Activated CD8-positive, alpha-beta T cell treated with anti-CD3 and anti-CD28 coated beads for 36 hours (primary cell): Measurements from ENCODE around the gene SP9. TPM values are rescaled to one million over a fixed set of nuclear protein-coding genes. Genes with fewer than 3 reads are reported as not detected.

Source experiments
- ATAC-seq: fragments of 200-7000 bp; cut with Tn5 transposase; one replicate; pipeline ENCODE4 v1.10.0; 2021; ENCODE audit warnings: mild to moderate bottlenecking, moderate library complexity
- CTCF ChIA-PET: fragments of 350-600 bp; sonication (Branson Sonifier 250); formaldehyde crosslinking; loops from one replicate; lab custom pipeline; 2021; ENCODE audit warnings: antibody characterized with exemption; lab: Charles Lee
- POLR2A ChIA-PET: fragments of 350-600 bp; sonication (Branson Sonifier 250); formaldehyde crosslinking; loops from one replicate; lab custom pipeline; 2021; ENCODE audit warnings: antibody characterized with exemption; lab: Charles Lee
- DNase-seq: peaks from one replicate; pipeline ENCODE4 v3.0.0-alpha.2; 2020
- H3K27ac Mint-ChIP-seq: one replicate; pipeline ENCODE4 v1.8.0; 2021; ENCODE audit warnings: mild to moderate bottlenecking, mixed read lengths
- H3K27me3 Mint-ChIP-seq: one replicate; pipeline ENCODE4 v1.8.0; 2021; ENCODE audit warnings: mixed read lengths
- H3K36me3 Mint-ChIP-seq: one replicate; pipeline ENCODE4 v1.8.0; 2021; ENCODE audit warnings: low read depth, mixed read lengths
- H3K4me1 Mint-ChIP-seq: one replicate; pipeline ENCODE4 v1.8.0; 2021; ENCODE audit warnings: low read depth, mixed read lengths
- H3K4me3 Mint-ChIP-seq: one replicate; pipeline ENCODE4 v1.8.0; 2021; ENCODE audit warnings: mild to moderate bottlenecking, moderate library complexity, mixed read lengths
- H3K9me3 Mint-ChIP-seq: one replicate; pipeline ENCODE4 v1.8.0; 2021; ENCODE audit warnings: mixed read lengths
- intact Hi-C: fragments of 100-400 bp; cut with micrococcal nuclease; formaldehyde crosslinking; loops from one replicate; pipeline ENCODE4 v1.10.0; 2022
- total RNA-seq, 2 experiments: library from RNA; stranded (reverse); gene quantifications; one replicate each; pipeline ENCODE4 v1.2.3, GENCODE V29; 2021
- TF ChIP-seq, protein P1 (sequence below): fragments of 200-600 bp; IDR thresholded peaks from one replicate; pipeline ENCODE4 v1.8.0; 2022; ENCODE audit warnings: antibody characterized with exemption, mild to moderate bottlenecking

Gene SP9
- total RNA-seq, 2 experiments from 2014 or later = not detected

DNA sequence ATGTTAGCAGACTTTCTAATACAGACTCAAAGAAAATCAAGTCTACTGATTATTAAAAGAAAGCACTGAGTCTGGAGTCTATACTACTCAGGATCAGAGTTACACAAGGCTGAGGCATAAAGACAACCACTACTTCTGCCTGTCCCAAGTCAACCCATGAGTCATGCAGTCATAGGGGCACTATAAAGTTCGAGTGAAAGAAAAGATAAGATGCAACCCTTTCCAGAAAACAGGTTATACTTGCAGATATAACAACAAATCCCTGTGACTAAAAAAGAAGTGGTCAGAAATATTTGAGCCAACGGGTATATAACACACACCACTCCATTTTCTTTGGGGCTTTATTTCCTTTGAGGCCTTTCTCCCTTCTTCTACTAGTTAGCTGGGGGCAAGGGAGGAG is 42.2 kb downstream of the SP9 start:
- CTCF ChIA-PET = interaction anchor here (1.2 kb wide), 1 partner anchor 33 kb away, joined by 4 read pairs; no protein-coding TSS in a partner anchor
- POLR2A ChIA-PET = interaction anchor here (0.6 kb wide), 1 partner anchor 820 kb away, joined by 3 read pairs; no protein-coding TSS in a partner anchor
- intact Hi-C loops = no loop called here
- H3K4me3 Mint-ChIP-seq = no peak overlapping the region
- TF ChIP-seq, protein P1, sequence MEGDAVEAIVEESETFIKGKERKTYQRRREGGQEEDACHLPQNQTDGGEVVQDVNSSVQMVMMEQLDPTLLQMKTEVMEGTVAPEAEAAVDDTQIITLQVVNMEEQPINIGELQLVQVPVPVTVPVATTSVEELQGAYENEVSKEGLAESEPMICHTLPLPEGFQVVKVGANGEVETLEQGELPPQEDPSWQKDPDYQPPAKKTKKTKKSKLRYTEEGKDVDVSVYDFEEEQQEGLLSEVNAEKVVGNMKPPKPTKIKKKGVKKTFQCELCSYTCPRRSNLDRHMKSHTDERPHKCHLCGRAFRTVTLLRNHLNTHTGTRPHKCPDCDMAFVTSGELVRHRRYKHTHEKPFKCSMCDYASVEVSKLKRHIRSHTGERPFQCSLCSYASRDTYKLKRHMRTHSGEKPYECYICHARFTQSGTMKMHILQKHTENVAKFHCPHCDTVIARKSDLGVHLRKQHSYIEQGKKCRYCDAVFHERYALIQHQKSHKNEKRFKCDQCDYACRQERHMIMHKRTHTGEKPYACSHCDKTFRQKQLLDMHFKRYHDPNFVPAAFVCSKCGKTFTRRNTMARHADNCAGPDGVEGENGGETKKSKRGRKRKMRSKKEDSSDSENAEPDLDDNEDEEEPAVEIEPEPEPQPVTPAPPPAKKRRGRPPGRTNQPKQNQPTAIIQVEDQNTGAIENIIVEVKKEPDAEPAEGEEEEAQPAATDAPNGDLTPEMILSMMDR = no peak
- H3K27ac Mint-ChIP-seq = no peak overlapping the region
- H3K36me3 Mint-ChIP-seq = peaks cover 29% of the 10 kb centered on the region
- no peaks in the 10 kb centered on the region for H3K9me3 Mint-ChIP-seq
- ATAC-seq = no peak
- no peak for DNase-seq
- no peaks in the 10 kb centered on the region for H3K27me3 Mint-ChIP-seq
- H3K4me1 Mint-ChIP-seq = no peaks in the 10 kb centered on the region

DNA sequence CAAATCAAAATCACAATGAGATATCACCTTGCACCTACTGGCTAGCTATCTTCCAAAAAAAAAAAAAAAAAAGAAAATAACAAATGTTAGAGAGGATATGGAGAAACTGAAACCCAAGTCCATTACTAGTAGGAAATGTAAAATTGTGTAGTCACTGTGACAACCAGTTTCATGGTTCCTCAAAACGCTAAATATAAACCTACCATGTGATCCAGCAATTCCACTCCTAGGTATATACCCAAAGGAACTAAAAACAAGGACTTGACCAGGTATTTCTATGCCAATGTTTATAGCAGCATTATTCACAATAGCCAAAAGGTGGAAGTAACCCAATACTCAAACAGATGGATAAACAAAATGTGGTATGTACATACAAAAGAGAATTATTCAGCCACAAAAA is 49.0 kb downstream of the SP9 start:
- H3K27me3 Mint-ChIP-seq = no peaks in the 10 kb centered on the region
- H3K36me3 Mint-ChIP-seq = peaks cover 28% of the 10 kb centered on the region
- H3K4me3 Mint-ChIP-seq = no peak overlapping the region
- intact Hi-C loops = no loop called here
- TF ChIP-seq, protein P1 = no peak
- no peaks in the 10 kb centered on the region for H3K9me3 Mint-ChIP-seq
- H3K4me1 Mint-ChIP-seq = peaks cover 14% of the 10 kb centered on the region
- DNase-seq = no peak
- POLR2A ChIA-PET = no interaction called here
- no peak overlapping the region for H3K27ac Mint-ChIP-seq
- CTCF ChIA-PET = no interaction called here
- ATAC-seq = no peak

DNA sequence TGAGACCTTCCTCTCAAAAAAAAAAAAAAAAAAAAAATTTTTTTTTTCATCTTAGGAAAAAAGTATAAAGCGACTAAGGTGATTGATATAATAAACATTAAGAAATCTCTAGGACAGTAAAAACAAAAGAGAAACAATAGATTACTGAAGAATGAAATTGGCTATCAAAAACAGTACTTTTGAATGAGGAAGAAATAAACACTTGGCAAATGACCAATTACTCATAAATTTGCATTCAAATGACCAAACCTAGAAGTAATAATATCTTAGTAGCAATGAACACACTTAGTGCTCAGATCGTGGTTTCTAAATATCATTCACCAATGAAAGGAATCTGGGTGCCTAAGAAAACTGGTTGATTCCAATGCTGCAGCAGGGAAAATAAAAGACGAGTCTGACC is 50.4 kb downstream of the SP9 start:
- H3K27ac Mint-ChIP-seq = no peak overlapping the region
- H3K9me3 Mint-ChIP-seq = peaks cover 2% of the 10 kb centered on the region
- H3K4me3 Mint-ChIP-seq = no peak overlapping the region
- intact Hi-C loops = no loop called here
- TF ChIP-seq, protein P1 = no peak
- DNase-seq (no peak), ATAC-seq (no peak)
- CTCF ChIA-PET = no interaction called here
- peaks cover 30% of the 10 kb centered on the region for H3K36me3 Mint-ChIP-seq
- POLR2A ChIA-PET = no interaction called here
- H3K27me3 Mint-ChIP-seq = no peaks in the 10 kb centered on the region
- H3K4me1 Mint-ChIP-seq = peaks cover 19% of the 10 kb centered on the region

Other genes starting within 250 kb of the SP9 start
- gene OLA1, start 86.4 kb upstream of the SP9 start, total RNA-seq = 100 to 1,000 TPM; 128 to 137 TPM
- gene SCRN3, start 60.8 kb downstream of the SP9 start, total RNA-seq = 10 to 100 TPM; 12.9 to 13.7 TPM
- 10 to 100 TPM; 13.3 to 15.3 TPM for gene GPR155, start 152.1 kb downstream of the SP9 start, total RNA-seq